ENCODE data around the gene ATP6V0C. TPM values are rescaled to one million over a fixed set of nuclear protein-coding genes. Genes with fewer than 3 reads are reported as not detected.

The ATP6V0C gene
- total and polyA plus RNA-seq, 2 of the 13 experiments (the other 11 are each of a cell fraction or from before 2014, with no cell fraction given) = 10.4 to 20.1 TPM

- peak; percentile 1 for TF ChIP-seq HNRNPK (IDR thresholded peaks at IDR 0.05; ENCODE audit: low read depth, low read length, poor library complexity, severe bottlenecking)
- 0 out of 2 replicates have a peak, but pooled peaks have one; percentile 4 for TF ChIP-seq ZNF800 (CRISPR knock-in tag; IDR thresholded peaks at IDR 0.05)
- no peak for TF ChIP-seq ZNF33A (CRISPR knock-in tag; IDR thresholded peaks at IDR 0.05; ENCODE audit: borderline replicate concordance)
- no peak for TF ChIP-seq CBX1 (IDR thresholded peaks at IDR 0.05; ENCODE audit: low read depth)
- peak; percentile 60 for TF ChIP-seq TEAD3 (CRISPR knock-in tag; optimal IDR thresholded peaks at IDR 0.05; ENCODE audit: borderline replicate concordance)
- no peak for TF ChIP-seq RERE (CRISPR knock-in tag; IDR thresholded peaks at IDR 0.05; ENCODE audit: low read depth)
- TF ChIP-seq ZBTB3 (CRISPR knock-in tag; IDR thresholded peaks at IDR 0.05; ENCODE audit: borderline replicate concordance, low read depth) = no peak
- peak; percentile 31; the same call in 1 of the 2 replicates for TF ChIP-seq RAD51 (IDR thresholded peaks at IDR 0.05; ENCODE audit: borderline replicate concordance)
- TF ChIP-seq ZFAT (CRISPR knock-in tag; conservative IDR thresholded peaks at IDR 0.05) = no peak
- peak; percentile 58; the same call in 1 of the 2 replicates for TF ChIP-seq PHF8 (CRISPR knock-in tag; IDR thresholded peaks at IDR 0.05)
- TF ChIP-seq ZNF205 (CRISPR knock-in tag; IDR thresholded peaks at IDR 0.05) = no peak
- no peak for TF ChIP-seq ZNF253 (CRISPR knock-in tag; IDR thresholded peaks at IDR 0.05; ENCODE audit: borderline replicate concordance)
- TF ChIP-seq SRY (CRISPR knock-in tag; IDR thresholded peaks at IDR 0.05) = no peak; the same call in 1 of the 2 replicates
- peak; percentile 91 for TF ChIP-seq ATF7 (IDR thresholded peaks at IDR 0.05)
- TF ChIP-seq ATF7 (CRISPR knock-in tag; IDR thresholded peaks at IDR 0.05) = peak; percentile 71; the same call in 1 of the 2 replicates
Observed at GRCh38 chr16:2513405-2514332, at the start of gene ATP6V0C (continued).
